ENCODE data around the gene PGAP6.
A peak's percentile ranks its signal among the peaks of the same experiment; 100 is the strongest.
"Not testable (repeated sequence)": the region's sequence is repeated elsewhere in the genome, so short reads cannot be mapped to it uniquely, and the experiment has no call there.

PGAP6 gene

DNA sequence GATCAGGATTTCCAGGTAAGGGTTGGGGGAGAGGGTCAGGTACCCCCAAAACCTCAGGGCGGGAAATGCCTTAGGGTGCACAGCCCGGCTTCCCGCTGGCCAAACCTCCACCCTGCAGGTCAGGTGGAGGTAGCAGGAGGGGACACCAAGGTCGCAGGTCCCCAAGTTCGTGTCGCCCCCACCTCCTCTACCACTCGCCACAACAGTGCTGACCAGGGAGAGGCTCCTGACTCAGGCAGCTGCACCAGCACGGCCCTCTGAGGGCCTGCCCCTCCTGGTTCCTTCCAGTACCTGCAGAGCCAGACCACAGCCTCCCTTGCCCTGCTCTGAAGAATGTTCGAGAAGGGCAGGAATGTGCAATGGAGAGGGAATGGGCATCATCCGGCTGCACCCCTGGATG lies 15.3 kb downstream of the PGAP6 start:
- no peak for DNase-seq

DNA sequence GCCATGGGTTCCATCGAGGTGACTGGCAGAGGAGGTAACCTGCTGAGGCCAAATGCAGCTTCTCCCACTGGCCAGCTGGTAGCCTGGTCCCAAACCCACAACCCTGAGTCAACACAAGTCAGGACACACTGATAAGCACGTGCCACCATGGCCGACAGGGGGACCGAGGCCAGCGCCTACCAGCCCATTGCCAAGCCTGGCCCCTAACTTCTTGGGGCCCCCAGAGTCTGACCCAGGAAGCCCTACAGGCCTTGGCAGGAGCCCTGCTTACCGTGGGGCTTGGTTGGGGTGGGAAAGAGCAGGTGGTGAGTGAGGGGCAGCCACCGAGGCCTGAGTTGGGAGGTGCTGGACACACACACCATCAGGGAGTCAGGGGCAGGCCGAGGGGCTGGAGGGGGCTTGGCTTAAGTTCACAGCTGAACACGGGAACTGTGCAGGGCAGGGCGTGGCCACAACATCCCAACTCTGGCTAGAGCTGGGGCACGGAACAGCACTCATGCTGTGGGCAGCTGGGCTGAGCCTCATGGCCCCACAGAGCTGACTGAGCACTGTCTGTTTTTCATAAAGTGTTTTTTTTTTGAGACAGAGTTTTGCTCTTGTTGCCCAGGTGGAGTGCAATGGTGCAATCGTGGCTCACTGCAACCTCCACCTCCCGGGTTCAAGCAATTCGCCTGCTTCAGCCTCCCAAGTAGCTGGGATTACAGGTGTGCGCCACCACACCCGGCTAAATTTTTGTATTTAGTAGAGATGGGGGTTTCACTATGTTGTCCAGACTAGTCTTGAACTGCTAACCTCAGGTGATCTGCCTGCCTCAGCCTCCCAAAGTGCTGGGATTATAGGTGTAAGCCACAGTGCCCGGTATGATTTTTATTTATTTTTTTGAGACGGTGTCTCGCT lies 16.9 kb downstream of the PGAP6 start:
- DNase-seq, result peak; percentile 31

DNA sequence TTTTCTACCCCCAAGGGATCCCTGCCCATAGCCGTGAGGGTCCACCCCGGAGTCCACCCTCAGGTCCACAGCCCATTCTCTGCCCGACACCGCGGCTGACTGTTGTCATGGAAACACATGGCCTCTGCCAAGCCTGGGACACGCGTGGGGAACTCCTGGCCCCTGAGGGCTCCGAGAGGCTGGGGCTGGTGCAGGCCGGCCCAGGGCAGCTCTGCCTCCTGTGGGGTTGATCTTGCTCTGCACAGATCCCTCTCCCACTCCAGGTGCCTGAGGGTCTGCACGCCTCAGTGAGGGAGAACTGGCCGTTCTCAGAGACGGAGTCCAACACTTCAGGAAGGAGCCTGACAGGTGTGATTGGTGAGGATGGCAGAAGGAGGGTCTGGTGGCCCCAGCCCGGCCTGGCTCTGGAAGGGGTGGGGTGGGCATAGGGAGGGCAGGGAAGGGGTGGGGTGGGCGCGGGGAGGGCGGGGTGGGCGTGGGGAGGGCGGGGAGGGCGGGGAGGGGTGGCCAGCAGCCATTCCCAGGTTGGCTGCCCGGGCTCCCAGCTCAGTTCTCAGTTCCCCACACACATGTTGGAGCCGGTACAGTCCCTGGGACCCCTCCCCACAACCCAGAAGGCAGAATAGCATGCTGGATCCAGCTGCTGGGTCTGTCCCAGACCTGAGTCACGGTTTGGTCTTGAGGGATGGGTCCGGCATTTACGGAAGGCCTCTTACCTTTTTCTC lies 17.9 kb downstream of the PGAP6 start:
- DNase-seq, result no peak

DNA sequence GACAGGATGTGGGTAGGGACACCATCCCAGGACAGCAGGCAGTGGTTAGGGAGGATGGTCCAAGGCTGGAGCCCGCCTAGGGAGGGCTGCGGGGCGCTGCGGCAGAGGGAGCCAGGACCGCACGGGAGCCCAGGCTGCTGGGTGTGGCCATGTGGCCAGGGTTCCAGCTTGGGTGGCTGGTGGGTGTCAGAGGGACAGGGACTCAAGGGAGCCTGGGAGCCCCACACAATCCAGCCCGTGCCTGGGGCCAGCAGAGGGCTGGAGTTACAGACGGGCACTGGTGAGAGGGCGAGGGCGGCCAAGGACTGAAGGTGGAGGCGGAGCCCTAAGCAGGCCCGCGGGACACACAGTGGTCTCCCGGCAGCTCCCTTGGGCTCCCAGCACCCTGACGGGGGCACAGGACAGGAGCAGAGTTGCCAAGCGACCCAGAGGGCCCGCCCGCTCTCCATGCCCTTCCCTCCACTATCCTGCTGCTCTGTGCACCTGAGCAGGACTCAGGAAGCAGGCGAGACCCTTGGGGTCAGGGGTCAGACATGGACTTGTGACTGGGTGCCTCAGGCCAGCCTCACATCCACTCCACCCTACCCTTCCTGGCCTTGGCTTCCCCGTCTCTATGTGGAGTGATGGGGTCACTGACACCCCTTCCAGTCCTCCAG lies 18.5 kb downstream of the PGAP6 start:
- DNase-seq, result no peak

DNA sequence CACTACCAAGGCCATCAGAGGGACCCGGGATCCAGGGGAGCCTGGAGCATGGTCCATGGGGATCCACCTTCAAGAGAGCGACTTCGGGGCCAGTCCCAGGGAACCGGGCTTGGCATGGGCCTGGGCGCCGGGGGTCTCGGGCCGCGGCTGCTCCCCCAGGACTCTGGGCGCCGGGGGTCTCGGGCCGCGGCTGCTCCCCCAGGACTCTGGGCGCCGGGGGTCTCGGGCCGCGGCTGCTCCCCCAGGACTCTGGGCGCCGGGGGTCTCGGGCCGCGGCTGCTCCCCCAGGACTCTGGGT lies 19.1 kb downstream of the PGAP6 start:
- not testable (repeated sequence) for DNase-seq

DNA sequence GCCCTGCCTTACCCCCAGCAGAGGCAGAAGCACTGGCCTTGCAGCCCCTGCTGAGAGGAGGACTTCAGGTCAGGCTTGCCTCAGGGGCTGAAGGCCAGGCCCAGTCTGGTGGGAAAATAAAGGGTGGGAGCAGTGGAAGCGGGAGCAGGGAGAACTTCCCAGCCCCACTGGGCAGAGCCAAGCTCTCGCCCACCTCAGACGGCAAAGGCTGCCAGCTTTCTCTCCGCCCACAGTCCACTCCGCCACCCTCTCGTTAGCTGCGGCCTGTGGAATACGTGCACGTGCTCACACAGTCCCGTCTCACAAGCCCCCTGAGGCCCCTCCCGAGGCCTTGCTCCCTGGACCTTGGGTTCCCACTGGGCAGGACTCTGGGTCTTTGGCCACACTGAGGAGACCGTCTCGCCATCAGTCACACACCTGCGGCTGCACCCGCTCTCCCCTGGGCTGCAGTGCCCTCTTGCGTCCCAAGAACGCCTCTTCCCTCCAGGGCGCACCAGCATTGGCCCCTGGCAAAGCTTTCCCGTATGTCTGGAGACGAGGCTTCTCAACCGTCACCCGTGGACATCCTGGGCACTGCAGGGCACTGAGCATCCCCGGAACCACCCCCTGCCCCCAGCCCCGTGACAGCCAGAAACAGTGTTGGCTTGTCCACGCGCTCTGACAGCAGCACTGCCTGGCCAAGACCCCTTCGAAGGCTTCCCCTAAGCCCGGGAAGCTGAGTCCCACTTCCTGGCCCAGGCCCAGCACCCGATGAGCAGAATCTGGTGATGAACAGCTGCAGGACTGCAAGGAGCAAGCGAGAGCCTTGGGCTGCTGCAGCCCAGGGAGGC lies 19.7 kb downstream of the PGAP6 start:
- DNase-seq, result peak; percentile 94

DNA sequence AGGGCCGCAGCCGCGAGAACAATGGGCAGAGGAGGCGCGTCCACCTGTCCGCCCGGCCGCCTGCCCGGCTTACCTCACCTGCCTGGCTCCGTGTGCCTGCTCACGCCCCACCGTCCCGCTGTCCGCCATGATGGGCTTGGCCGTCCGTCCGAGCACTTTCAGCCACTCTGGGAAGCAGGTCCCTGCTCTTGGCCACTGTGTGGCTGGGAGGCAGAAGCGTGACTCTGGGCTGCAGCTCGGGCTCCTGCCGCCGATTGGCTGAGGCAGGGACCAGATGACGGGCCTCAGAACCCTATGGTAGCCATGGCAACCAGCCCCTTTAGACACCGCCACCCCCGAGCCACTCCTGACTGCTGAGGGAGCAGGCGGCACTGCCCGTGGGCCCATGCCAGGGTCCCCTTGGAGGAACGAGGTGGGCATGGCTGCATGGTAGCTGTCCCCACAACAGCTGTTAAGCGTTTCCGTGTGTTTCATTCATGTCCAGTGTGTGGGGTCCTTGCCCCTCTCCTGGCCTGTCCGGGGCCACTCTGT lies 20.4 kb downstream of the PGAP6 start:
- DNase-seq, result no peak

DNA sequence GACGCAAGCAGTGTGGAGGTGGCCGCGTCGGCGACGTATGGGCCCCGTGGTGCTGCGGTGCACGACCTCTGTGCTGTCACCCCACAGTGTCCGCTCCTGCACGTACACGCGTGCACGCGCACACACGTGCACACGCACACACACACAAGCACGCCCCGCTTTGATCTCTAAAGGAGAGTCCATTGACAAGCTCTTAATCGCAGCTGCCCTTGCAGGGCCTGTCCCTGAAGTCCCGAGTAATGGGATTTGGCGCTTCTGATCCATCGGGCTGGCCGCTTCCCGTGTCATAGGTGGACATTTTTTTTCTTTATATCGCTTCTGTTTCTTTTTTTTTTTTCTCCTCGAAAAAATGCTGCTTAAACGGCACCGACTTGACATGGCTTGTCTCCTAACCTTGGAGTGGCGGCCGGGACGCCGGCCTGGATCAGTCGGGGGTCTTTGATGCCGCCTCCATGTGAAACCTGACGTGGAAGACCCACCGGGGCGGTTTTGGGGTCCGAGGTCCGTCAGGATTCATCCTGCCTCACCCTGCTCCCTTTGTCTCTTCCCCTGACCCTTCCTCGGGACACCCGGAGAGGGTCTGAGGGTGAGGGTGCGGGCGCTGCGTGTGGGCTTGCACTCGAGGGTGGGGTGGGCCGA lies 21.0 kb downstream of the PGAP6 start:
- DNase-seq, result no peak

DNA sequence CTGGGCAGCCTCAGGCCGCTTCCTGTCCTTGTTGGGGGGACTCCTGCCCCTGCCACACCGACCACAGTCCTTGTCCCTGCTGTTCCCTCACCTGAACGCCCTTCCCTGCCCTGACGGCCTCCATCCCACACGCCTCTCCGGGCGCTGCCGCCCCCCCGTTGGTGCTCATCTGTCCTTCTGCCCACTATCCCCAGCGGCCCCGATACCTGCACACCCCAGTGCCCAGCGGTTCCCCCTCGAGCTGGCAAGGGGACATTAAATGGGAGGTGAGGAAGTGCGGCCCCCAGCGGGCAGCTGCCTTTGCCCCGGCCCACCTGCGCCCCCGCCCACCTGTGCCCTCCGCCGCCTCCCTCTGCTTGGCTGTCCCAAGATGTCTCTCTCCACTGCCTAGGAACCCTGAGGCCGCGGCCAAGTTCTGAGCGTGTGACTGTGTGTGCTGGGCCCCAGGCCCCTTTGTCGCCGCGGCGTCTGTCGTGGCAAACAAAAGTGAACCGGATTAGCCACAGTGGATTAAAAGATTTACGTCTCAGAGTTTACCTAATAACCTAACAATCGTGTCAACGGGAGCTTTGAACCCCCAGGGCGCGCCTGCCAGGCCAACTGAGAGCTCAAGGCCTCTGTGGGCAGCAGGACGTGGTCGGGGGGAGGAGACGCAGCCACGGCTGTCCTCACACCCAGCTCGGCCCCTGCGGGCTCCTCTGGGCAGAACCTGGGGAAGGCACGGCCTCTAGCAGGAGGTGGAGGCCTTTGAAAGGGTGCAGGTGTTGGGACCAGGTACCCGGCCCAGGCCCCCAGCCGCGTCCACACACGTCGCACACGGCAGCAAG lies 21.7 kb downstream of the PGAP6 start:
- DNase-seq, result no peak

DNA sequence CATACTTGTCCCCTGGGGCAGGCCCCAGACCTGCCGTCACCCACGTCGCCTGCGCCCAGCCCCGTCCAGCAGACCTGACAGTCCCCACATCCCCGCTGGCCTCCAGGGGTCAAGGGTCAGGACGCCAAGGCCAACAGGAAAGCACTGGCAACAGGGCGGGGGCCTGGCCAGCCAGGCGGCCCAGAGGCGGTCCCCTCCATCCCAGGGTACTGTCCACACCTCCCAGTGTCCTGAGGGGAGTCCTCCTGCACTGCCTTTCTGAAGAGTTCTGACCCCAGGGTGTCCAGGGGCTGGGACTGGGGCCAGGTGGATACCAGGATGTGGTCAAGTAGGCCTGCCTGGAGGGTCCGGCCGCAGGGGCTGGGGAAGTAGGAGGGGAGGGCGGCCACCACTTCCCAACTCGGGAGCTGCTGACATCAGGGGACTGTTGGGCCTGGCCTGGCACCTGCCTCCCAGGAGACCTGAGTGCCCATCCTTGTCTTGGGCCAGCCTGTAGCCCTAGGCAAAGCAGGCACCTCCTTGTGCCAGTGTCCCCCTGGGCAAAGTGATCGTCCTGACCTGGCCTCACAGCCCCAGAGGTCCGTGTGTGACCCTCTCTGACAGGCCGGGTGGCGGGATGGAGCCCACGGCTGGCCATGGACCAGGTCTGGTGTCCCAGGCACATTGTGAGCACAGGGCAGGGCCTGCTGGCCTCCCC lies 22.6 kb downstream of the PGAP6 start:
- no peak for DNase-seq

DNA sequence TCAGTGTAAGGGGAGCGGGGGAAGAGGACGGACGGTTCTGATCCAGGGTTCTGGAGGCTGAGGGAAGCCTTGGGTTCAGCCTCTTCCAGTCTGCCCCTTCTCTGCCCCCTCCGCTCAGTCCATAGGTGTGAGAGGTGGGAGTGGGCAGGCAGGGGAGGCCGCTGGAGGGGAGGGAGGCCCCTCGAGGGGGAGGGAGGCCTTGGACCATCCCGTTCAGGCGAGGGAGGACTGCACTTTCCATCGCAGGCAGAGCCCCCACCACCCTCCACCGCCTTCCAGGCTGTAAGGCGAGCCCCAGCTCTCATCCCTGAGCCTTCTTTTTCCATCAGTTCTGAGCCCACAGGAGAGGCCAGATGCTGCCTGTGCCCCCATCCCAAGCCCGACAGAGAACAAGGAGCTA lies 25.0 kb downstream of the PGAP6 start:
- DNase-seq, result no peak

DNA sequence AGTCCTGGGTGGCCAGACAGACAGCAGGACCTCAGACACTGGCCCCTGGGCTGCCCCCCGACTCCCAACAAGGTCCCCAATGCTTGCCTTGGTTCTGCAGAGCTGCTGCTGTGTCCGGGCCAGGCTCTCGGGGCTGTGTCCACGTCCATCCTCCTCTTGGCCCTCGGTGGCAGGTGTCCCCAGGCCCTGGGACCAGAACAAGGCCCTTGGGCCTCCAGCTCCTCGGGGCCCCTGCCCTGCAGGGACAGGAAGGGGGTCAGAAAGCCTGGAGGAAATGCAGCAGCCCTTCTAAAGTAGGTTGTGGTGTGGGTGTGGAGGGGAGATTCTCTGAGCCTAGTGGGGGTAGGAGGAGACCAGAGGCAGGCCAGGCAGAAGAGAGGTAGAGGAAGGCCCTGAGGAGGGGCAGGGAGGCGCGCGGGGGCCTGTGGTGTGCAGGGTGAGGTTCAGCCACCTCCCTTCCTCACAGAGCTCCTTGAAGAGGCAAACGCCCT lies 26.8 kb downstream of the PGAP6 start:
- DNase-seq, result no peak

DNA sequence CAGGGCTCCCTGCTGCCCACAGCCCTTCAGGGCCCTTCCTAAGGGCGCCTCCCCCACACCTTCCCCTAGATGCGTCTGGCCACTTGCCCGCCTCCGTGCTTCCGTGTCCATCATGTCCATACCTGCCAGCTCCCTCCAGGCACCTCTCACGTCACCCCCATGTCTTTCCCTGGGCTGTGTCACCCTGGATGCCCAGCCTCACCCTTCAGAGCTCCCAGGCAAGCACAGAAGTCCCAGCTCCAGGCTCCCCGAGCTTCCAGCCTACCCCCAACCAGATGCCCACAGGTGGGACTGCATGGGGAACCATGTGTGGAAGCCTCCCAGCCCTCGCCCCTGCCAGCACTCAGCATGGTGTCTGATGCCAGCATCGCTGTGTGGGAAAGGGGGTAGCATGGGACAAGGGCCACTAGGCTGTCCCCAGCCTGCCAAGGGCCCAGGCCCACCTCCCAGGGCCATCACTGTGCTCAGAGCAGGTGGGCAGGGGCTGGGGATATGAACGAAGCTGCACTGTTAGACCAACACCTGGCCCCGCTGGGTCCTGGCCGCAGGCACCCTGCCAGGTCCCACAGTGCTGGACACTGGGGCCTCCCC lies 27.4 kb downstream of the PGAP6 start:
- no peak for DNase-seq

DNA sequence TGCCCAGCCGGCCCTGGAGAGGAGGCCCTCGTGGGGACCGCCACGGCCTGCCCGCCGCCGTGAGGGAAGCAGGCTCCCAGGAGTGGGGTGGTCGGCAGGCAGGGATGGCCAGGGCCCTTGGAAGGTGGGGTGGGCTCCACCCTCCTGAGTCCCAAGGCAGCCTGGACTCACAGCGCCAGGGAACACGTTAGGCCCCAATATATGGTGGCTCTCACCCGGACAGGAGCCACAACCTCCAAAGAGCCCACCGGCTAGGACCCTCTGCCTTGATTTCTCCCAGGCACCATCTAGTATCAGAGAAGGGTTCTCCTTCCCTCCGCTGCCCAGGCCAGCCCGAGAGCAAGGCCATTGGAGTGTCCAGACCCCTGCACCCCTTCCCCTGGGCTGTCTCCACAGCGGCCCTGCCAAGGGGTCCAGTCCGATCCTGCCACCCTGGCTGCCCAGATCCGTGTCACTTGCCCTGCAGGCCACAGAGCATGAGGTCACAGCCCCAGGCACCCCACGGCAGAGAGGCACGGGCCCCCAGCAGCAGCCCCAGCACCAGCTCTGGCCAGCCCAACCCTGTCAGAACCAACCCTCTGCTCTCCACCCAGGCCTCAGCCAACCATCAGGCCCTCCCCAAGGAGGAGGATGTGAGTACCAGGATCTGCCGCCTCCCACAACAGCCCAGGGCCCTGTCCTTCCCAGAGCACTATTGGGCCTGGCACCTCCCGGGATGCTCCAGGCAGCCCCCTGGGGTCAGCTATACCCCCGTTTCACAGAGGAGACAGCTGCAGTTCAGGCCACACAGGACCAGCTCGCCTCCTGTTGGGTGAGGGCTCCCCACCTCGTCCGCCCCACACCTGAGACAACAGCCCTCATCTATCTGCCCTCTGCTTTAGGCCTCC lies 28.1 kb downstream of the PGAP6 start:
- no peak for DNase-seq

DNA sequence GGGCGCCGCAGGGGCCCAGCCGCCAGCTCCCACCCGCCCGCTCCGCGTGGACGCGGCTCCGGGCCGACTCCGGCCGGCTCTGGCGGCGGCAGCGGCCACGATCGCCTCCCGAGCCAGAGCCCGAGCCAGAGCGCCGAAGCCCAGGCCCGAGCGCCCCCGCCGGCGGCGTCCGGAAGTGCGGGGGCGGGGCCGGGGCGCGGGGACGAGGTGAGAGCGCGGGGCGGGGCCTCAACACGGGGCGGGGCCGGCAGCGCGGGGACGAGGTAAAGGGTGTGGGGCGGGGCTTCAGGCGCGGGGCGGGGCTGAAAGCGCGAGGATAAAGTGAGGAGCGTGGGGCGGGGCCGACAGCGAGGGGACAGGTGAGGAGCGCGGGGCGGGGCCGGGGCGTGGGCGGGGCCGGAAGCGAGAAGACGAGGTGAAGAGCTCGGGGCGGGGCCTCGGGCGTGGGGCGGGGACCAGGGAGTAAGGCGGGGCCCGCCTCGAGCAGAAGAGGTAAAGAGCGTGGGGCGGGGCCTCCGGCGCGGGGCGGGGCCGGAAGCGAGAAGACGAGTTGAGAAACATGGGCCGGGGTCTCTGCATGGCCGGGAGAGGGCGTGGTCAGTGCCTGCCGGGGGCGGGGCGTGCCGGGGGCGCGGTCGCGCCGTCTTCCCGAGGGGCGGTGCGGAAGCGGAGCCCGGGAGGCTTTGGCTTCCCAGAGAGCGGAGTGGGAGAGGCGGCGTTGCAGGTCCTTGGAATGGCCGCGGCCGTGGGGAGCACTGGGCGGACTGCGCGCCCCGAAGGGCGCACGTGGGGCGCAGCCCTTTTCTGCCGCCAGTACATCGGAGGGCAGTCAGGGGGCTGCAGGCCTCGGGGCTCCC lies 29.0 kb downstream of the PGAP6 start, which contains the start of gene AXIN1:
Gene AXIN1 (minus strand): TSS at position 177 of the 857 bp plus-strand sequence. CDS start 5,698 bp downstream, outside the sequence.
- DNase-seq, result peak; percentile 100

DNA sequence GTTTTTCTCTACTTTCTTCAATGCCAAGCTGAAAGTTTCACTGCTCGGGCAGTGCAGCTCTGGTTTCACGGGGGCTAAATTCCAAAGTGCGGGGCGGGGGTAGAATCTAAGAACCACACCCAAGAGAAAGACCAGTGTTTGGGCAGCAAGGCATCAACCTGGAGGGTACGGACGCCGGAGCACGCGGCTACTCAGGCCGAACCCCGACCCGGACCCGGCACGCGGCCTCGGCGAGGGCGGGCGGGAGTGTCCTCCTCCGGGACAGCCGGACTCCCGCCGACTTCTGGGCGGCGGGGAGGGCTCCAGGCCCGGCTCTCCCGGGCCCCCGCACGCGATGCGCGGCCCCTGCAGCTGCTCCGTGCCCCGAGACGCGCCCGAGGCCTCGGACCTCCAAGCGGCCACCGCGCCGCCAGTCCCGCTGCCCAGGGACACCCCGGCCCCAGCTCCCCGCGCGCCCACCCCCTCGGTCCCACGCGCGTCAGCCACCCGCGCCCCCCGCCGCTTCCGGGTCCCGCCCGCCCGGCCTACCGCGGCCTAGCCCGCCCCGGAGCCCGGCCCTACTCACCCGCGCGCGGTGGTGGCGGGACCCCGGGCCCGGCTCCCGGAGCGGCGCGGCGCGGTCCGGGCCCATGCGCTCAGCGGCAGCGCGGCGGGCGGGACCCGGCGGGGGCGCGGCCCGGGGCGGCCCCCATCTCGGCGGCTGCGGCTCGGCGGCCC lies 29.8 kb downstream of the PGAP6 start:
- peak; percentile 50 for DNase-seq

DNA sequence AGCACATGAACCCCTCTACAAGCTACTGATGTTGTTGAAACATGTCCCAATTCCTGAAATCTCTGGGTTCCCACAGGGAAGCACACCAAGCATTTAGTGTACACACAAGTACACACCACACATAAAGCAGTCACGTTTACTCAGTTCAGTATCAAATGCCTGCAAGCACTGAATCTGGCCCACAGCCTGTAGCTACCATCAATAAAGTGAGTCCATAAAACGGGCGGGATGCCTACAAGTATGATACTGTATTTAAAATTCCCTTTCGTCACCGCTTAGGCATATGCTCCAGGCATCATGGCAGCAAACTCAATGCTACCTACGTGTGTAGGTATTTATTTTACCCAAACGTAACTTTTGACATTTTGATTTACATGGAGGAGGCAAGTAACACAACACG lies 31.6 kb downstream of the PGAP6 start:
- no peak for DNase-seq
